ENCODE data around the gene MTMR6.

DNA sequence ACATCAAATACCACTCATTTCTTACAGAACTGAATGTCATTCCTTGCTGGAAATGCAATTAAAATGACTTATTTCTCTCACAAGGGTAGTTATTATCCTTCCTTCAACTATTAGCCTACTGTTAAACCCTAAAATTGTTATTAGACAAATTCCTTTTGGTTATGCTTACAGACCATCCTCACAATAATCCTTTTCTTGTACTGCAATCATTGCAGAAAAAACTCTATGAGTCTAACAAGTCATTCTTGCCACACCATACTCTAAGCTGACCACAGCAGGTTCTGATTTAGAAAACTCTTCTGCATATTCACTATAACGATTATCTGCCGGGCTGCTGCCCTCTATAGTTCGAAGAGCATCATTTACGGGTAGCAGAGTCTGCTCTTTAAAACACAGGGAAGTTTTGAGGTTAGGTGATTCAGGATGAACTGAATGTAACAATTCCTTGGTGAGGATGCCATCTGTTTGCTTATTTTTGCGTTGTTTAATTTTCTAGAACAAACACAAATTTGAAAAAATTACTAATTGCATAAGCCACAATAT, 38.2 kb downstream of the MTMR6 start:
- TF ChIP-seq, protein P1, sequence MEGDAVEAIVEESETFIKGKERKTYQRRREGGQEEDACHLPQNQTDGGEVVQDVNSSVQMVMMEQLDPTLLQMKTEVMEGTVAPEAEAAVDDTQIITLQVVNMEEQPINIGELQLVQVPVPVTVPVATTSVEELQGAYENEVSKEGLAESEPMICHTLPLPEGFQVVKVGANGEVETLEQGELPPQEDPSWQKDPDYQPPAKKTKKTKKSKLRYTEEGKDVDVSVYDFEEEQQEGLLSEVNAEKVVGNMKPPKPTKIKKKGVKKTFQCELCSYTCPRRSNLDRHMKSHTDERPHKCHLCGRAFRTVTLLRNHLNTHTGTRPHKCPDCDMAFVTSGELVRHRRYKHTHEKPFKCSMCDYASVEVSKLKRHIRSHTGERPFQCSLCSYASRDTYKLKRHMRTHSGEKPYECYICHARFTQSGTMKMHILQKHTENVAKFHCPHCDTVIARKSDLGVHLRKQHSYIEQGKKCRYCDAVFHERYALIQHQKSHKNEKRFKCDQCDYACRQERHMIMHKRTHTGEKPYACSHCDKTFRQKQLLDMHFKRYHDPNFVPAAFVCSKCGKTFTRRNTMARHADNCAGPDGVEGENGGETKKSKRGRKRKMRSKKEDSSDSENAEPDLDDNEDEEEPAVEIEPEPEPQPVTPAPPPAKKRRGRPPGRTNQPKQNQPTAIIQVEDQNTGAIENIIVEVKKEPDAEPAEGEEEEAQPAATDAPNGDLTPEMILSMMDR (conservative IDR thresholded peaks at IDR 0.05; ENCODE audit: low read length), result peak; percentile 84
- no peak for TF ChIP-seq EZH2phosphoT487 (IDR thresholded peaks at IDR 0.05; ENCODE audit: borderline replicate concordance, low read depth, low read length)
